M059J (cell line): Measurements from ENCODE around the gene BFSP1. TPM values are rescaled to one million over a fixed set of nuclear protein-coding genes. Genes with fewer than 3 reads are reported as not detected.

Experiments used
- DNase-seq: peaks from one replicate; pipeline ENCODE4 v3.0.0-alpha.2; 2012; ENCODE audit warnings: low read depth
- total RNA-seq: library from RNA; depleted of rRNA; stranded (reverse); fragments of >200 nt; shearing (Covaris generic); gene quantifications from 2 replicates; pipeline ENCODE4 v1.2.3, GENCODE V29; 2014; rRNA removed

Gene BFSP1
- 4.8 and 5.5 TPM in 2 replicates for total RNA-seq

DNA sequence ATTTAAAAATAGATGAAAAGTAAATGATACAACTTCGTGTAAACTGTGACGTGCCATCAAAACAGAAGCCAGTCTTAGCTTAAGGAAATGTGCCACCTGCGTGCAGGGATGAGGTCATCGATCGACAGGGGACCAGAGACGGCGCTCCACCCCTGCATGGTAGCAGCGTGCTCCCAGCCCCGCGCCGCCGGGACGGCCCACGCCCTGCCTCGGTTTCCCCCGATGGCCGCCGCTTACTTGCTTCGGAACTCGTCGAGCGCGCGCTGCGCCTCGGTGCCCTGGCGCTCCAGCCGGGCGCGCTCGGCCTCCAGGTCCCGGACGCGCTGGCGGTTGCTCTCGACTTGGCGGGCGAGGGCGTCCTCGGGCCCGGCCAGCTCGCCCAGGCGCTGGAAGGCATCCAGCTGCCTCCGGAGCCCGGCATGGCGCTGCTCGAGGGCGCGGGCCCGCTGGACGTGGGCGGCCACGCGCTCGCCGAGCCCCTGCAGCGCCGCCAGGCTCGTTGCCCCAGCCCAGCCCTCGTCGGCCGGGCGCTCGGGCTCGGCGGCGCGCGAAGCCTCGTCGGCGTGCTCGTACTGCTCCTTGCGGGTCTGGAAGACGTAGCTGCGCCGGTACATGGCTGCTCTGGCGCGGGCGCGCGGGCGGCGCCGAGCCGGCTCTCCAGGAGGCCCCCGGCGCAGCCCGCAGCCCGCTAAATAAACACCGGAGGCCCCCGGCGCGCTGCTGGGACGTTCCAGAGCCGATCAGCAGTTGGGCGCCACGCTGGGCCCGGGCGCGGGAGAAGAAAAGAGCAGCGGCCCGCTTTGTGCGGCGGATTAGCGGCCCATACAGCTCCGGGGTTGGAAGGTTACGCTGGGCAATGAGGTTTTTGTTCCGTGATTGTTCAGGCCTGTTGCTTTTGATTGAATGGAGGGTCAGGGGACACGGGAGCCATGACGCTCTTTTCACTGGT, at the start of gene BFSP1:
Gene BFSP1, minus strand, starts transcription at position 664 of the 949 bp plus-strand sequence. Its CDS starts 50 bp downstream, at position 614.
- DNase-seq: peak; percentile 76

- no peak for DNase-seq
Measured at GRCh38 chr20:17580895-17581294, 49.7 kb upstream of the BFSP1 start.

GRCh38 chr20:17579369-17580039, 48.3 kb upstream of the BFSP1 start:
- DNase-seq: peak; percentile 56

- no peak for DNase-seq
Measured at GRCh38 chr20:17576215-17576614, 45.0 kb upstream of the BFSP1 start.

DNA sequence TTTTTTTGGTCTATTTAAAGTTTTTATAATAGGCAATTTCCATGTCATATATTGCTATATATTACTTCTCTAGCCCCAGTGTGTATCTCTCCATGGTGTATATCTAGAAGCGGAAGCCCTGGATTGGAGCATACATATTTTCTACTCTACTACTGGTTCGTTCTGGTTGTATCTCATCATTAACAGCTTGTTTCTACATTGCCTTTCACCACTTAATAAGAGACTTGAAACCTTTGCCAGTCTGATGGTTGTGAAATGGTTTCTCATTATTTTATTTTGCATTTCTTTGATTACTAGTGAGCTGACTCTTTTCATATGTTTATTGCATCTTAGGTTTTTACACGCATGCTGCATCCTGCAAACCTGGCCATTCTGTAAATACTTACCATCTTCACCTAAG, 42.3 kb upstream of the BFSP1 start:
- no peak for DNase-seq

- no peak for DNase-seq
Measured at GRCh38 chr20:17572034-17572638, 41.0 kb upstream of the BFSP1 start.

DNA sequence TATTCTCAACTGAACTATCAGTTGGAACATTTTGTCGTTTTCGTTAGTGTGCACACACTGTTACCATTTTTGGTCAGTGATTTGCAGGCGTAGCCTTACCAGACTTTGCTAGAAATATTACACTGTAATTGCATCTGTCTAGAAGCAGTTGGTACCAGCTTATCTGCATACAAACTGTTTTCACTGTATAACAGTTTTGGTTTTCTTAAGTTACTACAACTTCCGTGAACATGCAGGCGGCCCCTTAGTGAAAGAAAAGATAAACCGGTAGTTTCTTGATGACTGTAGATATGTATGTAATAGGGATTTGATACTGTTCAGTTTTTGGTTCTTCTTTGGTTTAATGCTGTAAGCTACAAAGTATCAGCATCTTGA, 40.0 kb upstream of the BFSP1 start:
- no peak for DNase-seq

GRCh38 chr20:17570347-17571152, 39.4 kb upstream of the BFSP1 start:
- DNase-seq: peak; percentile 77

- DNase-seq: peak; percentile 98
Measured at GRCh38 chr20:17569616-17570346, 38.6 kb upstream of the BFSP1 start, which contains the start of gene DSTN. TSS of gene DSTN (plus strand) at chr20:17570075. CDS start at chr20:17570209, 134 bp downstream.

- DNase-seq: peak; percentile 100
Measured at GRCh38 chr20:17568972-17569521, 37.9 kb upstream of the BFSP1 start.

DNA sequence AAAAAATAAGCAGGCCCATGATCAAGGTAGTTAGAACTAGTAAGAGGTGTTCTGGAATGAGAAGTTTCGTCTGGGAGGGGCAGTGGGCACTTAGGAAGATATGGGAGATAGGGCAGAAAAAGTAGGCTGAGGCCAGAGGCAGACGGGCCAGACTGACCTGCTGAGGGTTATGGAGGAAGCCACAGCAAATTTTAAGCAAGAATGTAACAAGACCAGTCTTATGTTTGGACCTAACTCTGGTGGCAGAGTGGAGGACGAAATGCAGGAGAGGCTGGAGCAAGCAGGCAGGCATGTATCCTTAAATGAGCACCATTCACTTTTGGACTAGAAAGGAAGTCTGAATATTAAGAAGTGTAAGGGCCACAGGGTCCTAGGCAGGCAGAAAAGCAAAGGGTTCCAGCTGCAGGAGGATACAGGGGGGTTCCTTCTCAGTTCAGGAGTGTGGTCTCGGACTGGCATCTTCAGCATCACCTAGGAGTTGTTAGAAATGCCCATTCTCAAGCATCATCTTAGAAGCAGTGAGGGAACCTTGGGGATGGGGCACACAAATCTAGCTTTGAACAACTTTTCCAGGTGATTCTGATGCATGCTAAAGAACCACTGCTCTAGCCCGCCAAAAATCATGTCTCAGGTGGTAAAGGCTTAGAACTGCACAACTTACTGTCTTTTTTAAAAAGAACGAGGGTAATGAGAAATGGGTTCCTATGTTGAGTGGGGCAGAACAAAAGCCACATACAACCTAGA, 37.0 kb upstream of the BFSP1 start:
- no peak for DNase-seq

DNA sequence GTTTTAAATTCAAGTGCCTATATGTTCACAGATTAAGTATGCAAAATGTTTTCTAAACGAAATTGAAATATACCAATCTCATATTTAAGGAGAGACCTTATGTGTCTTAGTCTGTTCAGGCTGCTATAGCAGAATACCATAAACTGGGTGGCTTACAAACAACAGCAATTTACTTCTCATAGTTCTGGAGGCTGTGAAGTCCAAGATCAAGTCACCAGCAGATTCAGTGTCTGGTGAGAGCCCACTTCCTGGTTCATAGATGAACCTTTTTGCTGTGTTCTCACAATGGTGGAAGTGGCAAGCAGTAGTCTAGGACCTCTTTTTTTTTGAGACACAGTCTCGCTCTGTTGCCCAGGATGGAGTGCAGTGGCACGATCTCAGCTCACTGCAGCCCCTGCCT, 35.2 kb upstream of the BFSP1 start:
- DNase-seq: no peak

GRCh38 chr20:17565169-17565845, 34.1 kb upstream of the BFSP1 start:
- peak; percentile 78 for DNase-seq

DNA sequence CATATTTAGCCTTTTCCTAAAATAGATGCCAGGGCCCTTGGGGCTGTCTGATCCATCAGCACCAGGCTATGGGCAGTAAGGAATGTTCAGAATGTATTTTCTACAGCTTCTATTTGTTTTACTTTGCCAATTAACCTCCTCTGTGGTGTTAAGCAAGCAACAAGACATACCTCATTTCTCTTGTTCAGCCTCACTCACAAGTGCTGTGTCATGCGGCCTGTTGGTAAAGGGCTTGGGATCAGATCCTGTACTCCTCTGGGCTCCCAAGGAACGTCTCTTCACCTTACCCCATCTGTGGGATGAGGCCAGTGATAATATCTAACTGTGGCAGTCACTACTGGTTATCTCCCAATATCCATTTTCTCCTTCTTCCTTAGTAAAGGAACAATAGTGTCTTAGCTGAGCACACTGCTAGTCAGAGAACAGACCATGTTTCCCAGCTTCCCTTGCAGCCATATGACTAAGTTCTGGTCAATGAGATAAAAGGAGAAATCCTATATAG, 31.7 kb upstream of the BFSP1 start:
- peak; percentile 93 for DNase-seq

- no peak for DNase-seq
Measured at GRCh38 chr20:17560344-17561074, 29.3 kb upstream of the BFSP1 start.

DNA sequence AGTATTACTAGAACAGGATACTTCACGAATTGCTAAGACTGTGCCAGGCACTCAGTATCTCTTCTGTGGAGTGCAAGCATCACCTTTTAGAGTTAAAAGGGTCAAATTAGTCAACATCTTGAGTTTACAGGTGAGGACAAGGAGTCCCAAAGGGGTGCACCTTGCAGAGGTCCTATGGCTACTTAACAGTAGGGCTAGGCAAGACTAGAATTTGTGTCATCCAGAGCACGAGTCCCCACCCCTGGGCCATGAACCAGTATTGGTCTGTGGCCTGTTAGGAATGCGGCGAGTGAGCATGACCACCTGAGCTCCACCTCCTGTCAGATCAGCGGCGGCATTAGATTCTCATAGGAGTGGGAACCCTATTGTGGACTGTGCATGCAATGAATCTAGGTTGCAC, 28.2 kb upstream of the BFSP1 start:
- no peak for DNase-seq

- no peak for DNase-seq
Measured at GRCh38 chr20:17558941-17559304, 27.7 kb upstream of the BFSP1 start.
